Stimulated activated CD4-positive, alpha-beta T cell treated with anti-CD3 and anti-CD28 coated beads, Interleukin-12 subunit alpha, Interleukin-12 subunit beta, amount 100 ng/mL, for 4 hours (primary cell): ENCODE data around the gene DNAJB6.

Experiments
- DNase-seq: peaks from one replicate; pipeline ENCODE4 v3.0.0-alpha.2; 2020

The DNAJB6 gene

DNA sequence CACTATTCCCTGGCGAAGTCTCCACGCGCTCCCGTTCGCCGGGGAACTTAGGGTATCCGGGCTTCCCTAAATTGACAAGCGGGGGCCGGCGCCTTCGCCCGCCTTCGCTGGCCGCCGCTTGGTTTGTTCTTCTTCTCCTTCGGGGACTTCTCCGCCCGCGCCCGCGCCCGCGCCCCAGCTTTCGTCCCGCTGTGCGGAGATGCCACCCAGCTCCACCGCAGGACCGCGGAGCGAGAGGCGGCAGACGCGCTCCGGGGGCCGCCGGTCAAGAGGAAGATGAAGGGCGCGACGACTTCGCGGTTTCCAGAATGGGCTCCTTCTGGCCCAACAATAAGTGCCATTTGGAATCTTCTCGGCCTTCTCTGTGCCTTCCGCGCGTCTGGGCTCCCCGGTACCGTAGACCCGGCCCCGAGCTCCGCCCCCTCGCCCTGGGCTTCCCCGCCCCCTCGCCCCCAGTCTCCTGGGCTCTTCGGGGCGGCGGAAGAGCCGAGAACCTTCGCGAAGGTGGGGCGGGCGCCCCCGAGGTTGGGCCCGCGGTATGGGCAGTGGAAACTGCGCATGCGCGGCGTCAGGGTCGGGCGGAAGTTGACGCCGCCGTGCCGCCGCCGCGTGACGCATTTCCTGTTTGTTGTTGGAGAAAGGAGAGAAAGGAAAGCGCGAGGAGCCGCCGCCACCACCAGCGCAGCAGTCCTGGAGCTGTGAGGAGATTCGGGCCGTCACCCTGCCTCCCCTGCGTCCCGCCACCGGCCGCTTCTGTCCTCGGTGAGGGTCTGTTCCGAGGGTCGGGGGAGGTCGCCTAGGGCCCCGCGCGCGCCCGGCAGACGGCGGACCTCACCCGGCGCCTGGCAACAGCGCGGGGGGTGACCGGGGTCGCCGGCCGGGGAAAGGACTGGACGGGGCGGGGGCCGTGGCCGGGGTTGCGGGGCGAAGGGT, at the start of gene DNAJB6:
Gene DNAJB6 (plus strand): TSS at position 622 of the 933 bp plus-strand sequence. CDS start 21,569 bp downstream, outside the sequence.
- peak; percentile 95 for DNase-seq

DNA sequence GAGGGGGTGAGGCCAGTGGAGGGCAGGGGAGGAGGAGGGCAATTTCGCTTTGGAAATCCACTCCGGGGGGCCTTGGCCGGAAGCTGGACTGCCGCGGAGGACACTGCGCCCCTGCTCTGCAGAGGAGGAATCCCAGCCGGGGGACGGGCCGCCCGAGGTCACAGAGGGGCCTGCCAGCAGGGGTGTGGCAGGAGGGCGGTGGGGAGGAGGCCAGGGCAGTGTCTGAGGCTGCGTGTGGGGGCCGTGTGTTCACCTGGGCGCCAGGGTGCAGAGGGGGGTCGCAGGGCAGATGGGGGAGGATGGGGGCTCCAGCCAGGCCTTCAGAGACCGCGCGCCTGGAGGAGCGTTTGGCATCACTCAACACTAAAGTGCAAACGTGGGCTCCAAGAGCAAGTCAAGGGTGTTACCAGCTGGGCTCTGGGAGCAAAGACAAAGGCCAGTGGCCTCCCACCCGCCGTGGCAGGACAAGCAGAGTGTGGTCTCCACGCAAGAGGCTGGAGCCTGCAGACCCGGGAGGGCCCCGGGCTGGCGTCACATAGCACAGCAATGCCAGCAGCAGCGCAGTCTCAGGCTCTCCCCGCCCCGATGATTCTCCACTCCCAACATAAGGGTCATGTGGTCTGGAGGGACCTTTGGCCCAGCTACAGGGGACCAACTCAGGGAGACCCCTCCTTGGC, 45.3 kb upstream of the DNAJB6 start:
- no peak for DNase-seq

DNA sequence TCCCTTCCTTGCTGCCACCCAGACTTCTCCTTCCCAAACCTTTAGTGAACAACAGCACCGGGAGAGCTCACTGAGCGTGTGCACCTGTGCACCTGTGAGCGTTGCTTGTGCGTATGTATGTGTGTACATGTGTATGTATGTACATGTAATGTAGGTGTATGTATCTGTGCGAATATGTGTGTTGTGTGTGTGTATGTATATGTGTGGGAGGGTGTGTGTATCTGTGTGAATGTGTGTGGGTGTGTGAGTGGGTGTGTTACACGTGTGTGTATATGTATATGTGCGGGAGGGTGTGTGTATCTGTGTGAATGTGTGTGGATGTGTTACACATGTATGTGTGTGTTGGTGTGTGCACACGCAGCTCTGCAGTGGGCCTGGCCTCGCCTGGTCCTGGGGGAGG, 44.5 kb upstream of the DNAJB6 start:
- no peak for DNase-seq

DNA sequence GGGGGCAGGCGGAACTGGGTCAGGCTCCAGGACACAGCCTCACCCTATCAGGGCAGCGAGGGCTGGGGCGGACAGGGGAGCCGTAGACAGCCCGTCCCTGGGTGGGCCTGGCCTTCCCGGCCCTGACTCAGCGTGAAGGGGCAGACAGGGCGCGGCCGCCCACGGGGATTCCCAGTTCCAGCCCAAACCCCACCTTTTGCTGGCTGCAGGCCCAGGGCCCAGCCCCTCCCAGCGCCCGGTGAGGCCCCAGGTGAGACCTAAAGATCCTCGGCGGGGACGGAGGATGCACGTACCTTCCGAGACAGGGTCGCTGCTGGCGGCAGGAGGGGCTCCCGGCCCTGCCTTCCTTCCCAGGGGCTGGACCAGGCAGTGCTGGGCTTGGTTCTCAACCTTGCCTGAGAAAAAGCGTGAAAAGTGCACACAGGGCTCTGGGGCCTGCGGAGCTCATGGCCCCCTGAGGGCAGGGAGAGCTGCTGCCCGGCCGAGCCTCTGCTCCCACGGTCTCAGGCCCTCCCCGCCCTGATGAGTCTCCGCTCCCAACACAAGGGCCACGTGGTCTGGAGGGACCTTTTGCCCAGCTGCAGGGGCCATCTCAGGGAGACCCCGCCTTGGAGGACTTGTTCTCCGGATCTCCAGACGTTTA, 43.9 kb upstream of the DNAJB6 start:
- no peak for DNase-seq

DNA sequence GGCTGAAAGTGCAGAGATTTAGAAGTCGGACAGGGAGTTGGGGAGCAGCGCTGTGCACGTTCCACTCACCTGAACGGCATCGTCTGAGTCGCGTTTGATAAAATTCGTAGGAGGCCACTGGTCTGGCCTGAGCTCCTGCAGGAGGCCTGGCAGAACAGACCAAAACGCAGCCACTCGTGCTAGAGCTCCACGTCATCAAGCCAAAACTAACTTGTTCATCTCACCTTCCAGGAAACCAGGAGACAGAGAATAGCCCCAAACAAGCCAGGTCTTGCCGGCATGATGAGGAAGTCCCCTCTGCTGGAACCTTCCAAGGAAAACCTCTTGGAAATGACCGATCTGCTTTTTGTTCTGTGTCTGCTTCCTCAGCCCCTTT, 43.4 kb upstream of the DNAJB6 start:
- DNase-seq, result no peak

DNA sequence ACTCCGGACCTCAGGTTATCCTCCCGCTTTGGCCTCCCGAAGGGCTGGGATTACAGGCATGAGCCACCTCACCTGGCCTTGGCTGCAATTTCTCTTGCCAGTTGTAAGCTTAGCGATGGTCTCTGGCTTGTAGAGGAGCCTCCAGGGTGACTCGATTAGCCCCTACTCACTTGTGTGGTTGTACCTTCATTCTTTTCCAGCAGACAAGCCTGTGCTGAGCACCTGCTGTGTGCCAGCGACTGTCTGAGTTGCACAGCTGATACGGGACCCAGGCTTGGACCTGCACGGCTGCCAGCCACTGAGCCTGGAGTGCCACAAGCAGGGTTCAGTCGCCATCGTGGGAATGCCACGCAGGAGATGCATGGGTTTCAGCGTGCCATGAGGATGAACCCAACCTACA, 42.0 kb upstream of the DNAJB6 start:
- no peak for DNase-seq

DNA sequence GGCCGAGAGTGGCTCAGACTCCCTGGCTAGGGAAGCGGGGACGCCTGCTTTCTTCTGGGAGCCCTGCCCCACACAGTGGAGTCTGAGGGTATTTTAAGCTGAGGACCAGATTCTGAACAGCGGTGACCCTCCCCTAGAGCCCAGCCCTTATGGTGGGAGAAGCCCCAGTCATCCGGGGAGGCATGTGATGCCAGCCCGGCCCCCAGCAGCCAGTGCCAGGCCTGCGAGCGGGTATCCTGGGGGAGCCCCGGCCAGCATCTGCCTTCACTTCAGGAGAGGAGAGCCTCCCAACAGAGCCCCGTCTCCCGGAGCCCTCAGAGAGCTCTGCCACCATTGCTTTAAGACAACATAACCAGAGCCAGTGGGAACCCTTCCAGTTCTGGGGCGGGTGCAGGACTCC, 41.5 kb upstream of the DNAJB6 start:
- DNase-seq, result no peak

DNA sequence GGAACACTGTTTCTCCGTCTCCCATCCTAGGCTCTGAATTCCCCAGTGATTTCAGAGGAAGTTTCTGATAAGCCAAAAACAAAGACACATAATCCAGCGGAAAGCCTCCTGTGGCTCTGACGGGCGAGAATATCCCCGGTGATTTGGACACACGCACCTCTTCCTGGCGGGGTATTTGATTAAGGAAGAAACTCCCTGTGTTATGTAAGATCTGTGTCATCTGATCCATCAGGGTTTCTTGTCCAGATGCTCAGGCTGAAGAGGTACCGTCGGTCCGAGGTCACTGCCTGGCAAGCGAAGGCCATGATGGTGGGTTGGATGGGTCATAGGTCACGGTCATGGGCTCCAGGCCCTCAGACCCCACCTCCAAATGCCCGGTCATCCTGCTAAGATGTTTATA, 39.6 kb upstream of the DNAJB6 start:
- no peak for DNase-seq

DNA sequence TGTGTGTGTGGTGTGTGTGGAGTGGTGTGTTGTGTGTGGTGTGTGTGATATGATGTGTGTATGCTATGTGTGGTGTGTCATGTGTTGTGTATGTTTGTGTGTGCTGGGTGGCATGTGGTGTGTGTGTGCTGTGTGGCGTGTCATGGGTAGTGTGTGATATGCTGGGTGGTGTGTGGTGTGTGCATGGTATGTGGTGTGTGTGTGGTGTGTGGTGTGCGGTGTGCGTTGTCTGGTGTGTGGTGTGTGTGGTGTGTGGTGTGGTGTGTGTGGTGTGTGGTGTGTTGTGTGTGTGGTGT, 37.5 kb upstream of the DNAJB6 start:
- no peak for DNase-seq

DNA sequence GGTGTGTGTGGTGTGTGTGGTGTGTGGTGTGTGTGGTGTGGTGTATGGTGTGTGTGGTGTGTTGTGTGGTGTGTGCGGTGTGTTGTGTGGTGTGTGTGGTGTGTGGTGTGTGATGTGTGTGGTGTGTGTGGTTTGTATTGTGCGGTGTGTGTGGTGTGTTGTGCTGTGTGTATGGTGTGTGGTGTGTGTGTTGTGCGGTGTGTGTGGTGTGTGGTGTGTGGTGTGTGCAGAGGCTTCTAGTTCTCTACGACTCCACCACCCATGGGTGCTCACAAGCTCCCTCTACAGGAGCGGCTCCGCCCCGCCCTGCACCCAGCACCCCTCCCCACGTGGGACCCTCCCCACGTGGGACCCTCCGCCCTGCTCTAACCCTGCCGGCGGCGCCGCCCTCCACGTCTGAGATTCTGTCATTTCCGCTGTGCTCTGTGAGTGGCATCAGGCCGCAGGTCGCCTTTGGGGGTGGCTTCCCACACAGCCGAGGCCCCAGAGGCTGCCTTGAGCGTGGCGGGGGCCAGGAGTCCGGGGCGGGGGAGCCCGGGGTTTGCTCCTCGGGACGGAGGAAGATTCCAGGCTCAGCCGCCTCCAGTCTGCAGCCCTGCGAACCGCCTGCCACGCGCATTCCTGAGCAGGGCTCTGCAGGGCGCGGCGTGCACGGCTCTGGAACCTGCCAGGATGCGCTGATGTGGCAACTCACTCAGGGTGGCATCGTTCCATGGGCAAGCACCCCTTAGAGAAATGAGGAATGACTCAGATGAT, 37.0 kb upstream of the DNAJB6 start:
- no peak for DNase-seq

DNA sequence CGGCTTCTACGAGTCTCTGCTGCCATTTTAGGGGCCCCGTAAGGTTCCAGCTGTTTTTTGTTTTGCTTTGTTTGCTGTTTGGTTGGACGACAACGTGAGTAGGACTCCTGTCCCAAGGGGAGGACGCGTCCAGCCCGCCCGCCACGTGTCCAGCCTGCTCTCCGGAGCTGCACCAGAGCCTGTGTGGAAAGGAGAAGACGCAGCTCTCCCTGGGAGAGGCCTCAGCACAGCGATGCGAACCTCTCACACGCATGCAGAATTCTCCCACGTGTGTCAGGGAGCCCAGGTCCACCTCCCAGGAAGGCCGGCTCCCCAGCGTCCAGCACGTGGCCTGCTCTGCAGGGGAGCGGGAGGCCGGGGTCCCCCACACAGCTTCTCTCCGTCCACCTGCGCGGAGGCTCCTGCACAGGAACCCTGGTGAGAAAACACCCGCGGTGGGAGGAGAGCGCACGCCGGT, 36.4 kb upstream of the DNAJB6 start:
- no peak for DNase-seq

DNA sequence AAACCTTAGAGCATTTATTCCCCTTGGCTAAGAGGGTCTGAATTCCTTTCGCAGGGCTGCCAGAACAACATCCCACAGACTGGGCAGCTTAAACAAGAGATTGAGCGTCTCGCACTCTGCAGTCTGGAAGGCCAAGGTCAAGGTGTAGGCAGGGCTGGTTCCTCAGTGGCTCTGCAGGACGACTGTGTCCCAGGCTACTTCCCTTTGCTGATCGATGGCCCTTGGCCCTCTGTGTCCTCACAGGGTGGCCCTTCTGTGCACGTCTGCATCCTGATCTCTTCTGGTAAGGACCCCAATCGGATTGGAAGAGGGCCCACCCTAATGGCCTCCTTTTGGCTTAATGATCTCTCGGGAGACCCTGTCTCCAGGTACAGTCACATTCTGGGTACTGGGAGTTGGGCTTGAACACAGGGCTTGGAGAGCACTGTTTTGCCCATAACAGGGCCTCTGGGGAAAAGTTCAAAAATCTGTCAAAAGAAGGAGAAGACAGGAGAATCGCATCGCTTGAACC, 35.1 kb upstream of the DNAJB6 start:
- DNase-seq, result no peak

DNA sequence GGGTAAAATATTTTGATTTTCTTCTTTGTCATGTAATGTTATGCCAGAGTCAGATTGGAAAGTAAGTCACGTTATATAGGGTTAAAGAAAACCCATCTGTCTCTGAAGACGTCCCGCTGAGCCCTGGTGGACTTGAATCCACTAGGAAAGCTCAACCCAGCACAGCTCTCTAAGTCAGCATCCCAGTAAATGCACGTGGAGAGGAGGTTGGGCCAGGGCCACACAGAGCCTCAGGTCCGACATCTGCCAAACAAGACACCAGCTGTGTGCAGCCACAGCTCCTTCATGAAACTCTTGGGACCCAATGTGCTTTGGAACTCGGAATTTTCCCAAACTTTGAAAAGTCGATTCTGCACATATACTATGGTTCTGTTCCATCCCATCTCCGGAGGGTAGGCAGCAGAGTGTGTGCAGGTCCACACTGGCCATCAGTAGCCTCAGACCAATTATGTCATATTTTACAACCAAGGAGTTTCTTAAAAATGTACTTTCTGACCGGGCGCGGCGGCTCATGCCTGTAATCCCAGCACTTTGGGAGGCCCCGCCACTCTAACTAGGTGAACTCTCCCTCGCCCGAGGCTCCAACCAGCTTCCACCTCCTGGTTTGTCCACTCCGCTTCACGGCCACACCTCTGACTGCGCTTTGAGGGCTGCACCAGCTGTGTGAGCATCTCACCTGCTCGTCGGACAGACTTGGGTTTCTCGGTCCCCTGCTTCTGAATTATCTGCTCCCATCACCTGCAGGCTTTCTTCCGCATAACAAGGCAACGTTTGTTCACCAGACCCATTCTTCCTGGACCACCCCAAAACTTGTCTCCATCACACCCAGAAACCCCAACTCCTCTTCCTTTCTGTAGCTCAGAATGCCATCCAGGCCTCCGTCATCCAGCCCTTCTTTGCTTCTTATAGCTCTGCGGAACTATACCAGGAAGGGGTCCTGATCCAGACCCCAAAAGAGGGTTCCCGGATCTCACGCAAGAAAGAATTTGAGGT, 29.7 kb upstream of the DNAJB6 start:
- DNase-seq, result no peak

DNA sequence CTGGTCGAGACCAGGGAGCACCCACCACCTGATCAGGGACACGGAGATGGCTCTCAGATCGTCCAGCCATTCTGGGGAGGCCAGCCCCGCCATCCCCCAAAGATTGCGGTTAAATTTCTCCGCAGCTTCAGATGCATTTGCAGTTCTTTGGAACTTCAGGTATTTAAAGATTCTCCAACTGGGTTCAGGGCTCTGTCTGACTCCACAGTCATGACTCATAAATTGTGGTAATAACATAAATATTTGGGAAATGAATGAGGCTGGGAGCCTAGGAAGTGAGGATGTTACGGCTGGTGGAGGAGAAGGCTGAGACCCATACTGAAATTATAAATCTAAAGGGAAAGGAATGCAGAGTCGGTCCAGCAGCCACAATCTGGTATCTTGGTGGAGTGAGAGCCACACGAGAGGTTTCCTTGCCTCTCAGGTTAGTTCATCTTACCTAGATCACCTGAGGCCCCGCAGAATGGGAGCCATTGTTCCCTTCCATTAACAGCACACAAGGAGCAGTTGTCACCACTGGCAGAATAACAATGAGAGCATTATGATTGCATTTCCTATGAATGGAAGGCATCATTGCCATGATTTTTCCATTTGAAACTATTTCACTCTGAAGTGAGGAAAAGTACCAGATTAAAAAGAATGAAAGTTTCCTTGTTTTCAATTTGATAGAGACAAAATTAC, 26.7 kb upstream of the DNAJB6 start:
- DNase-seq, result no peak

DNA sequence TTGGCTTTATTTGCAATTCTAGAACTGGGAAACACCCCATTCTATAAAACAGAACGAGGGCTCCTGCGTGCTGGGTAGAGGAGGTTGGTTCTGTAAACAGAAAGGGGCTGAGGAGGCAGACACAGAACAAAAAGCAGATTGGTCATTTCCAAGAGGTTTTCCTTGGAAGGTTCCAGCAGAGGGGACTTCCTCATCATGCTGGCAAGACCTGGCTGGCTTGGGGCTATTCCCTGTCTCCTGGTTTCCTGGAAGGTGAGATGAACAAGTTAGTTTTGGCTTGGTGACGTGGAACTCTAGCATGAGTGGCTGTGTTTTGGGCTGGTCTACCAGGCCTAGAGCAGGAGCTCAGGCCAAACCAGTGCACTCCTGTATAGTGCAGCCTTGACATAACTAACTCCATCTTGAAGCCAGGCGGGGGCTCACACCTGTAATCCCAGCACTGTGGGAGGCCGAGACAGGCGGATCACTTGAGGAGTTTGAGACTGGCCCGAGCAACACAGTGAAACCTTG, 26.1 kb upstream of the DNAJB6 start:
- DNase-seq, result no peak

DNA sequence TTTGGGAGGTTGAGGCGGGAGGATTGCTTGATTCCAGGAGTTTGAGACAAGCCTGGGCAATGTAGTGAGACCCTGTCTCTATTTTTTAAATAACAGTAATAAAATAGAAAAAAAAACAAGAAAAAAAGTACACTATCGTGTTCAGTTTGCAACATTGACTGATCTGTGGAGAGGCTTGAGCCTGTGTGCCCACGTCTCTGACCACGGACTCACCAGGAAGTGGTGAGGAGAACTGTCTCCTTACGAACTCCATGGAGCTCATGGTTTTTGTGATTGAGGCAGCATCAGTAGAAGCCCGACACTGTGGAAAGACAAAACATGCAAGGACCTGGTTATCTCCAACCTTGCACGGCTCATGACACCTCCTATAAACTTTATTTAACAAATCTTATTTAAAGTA, 23.9 kb upstream of the DNAJB6 start:
- no peak for DNase-seq

DNA sequence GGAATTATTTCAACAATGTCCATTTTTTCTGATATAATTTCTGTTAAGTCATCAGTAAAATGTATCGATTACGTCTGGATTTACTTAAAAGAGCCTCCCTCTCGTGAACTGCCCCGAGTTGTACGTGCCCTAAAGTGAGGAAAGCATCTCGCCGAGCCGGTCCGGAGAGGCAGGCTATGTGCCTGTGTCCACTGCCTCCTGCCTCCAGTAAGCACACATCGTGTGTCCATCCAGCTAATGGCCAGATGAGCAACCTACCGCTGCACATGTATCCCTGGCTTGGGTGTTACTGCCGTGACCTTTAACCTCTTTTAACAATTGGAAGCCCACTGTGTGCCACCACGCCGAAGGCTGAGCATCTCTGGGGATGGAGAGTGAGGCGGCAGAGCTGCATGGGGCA, 23.2 kb upstream of the DNAJB6 start:
- no peak for DNase-seq

DNA sequence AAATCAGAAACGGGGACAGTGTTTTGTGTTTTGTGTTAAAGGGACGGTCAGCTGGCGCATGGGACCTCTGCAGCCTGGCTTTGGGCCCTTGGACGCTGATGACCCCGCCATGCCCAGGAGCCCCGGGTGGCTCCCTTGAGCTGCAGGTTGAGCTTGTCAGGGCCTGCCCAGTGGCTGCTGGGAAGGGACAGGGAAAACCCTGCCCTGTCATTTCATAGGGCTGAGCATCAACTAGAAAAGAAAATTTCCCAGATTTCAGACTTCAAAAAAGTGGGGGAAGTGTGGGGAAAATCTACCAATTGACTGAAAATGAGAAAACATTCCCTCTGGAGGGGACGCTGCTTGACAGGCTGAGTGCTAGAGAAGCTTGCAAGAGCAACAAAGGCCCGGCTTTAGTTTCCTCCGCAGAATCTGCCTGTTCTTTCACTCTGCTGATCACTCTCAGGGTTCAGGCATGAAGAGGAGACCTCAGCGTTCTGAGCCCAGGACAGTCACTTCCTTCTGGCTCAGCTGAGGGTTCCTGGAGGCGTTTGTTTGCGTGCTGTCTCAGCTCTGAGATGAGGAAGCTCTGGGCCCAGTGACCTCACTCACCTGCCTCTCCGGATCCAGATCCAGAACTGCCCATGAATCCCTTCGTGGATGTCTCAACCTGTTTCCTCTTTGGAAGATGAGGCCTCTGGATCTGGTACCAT, 18.6 kb upstream of the DNAJB6 start:
- DNase-seq, result no peak

DNA sequence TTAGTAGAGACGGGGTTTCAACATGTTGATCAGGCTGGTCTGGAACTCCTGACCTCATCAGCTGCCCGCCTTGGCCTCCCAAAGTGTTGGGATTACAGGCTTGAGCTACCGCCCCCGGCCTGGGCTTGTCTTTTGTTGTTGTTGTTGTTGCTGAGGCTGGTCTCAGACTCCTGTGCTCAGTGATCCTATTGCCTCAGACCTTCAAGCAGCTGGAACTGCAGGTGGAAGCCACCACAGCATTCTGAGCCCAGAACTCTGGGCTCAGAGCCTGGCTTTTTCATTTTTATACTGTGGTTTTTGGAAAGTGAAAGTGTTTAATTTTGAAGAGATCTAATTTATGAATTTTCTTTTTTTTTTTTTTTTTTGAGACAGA, 16.2 kb upstream of the DNAJB6 start:
- no peak for DNase-seq

DNA sequence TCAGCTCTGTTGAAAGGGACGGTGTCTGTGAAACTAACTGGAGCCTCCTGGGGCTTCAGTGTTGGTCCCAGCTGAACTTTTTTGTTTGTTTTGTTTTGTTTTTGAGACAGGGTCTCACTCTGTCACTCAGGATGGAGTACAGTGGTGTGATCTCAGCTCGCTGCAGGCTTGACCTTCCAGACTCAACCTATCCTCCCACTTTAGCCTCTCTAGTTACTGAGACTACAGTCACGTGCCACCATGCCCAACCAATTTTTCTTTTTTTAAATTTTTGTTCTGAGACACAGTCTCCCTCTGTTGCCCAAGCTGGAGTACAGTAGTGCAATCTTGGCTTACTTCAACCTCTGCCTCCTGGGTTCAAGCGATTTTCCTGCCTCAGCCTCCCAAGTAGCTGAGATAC, 13.4 kb upstream of the DNAJB6 start:
- DNase-seq, result no peak
